Ascending aorta (tissue), 2 donors: Measurements from ENCODE around the gene HCK. TPM values are rescaled to one million over a fixed set of nuclear protein-coding genes. Genes with fewer than 3 reads are reported as not detected.

Experiments
- DNase-seq, 2 donors: peaks; one replicate each; pipeline ENCODE4 v3.0.0-alpha.2; 2019; ENCODE audit warnings: low spot score in 2 of 2
- H3K27ac ChIP-seq, 2 donors: fragments of 200-600 bp; sonication (generic); one replicate each; pipeline ENCODE4 v1.5.1; 2016 to 2017; ENCODE audit warnings: mild to moderate bottlenecking in 1 of 2
- H3K27me3 ChIP-seq: fragments of 200-600 bp; sonication (generic); one replicate; pipeline ENCODE4 v1.5.1; 2017
- H3K36me3 ChIP-seq, 2 donors: fragments of 200-600 bp; sonication (generic); one replicate each; pipeline ENCODE4 v1.5.1; 2016
- H3K4me1 ChIP-seq, 2 donors: fragments of 200-600 bp; sonication (generic); one replicate each; pipeline ENCODE4 v1.5.1; 2016 to 2017; ENCODE audit warnings: mild to moderate bottlenecking in 1 of 2
- H3K4me3 ChIP-seq, 2 donors: fragments of 200-600 bp; sonication (generic); one replicate each; pipeline ENCODE4 v1.5.1; 2016 to 2017; ENCODE audit warnings: mild to moderate bottlenecking in 1 of 2
- H3K9me3 ChIP-seq, 2 donors: fragments of 200-600 bp; sonication (generic); one replicate each; pipeline ENCODE4 v1.5.1; 2016
- CTCF ChIP-seq, 3 experiments: fragments of 200-600 bp in 2 of 3; fragments of 450-650 bp in 1 of 3; sonication (generic) in 2 of 3; IDR thresholded peaks; one replicate each; pipeline ENCODE4 v1.5.1; 2016 to 2019; ENCODE audit warnings: antibody characterized with exemption in 3 of 3, mild to moderate bottlenecking in 1 of 3, moderate library complexity in 1 of 3
- intact Hi-C: fragments of 100-400 bp; cut with DNase I; formaldehyde crosslinking; loops from one replicate; pipeline ENCODE4 v1.15.1; 2023
- total RNA-seq: library from RNA; depleted of rRNA; stranded (reverse); fragments of >200 nt; gene quantifications from one replicate; pipeline ENCODE4 v1.1.0, GENCODE V29; 2016

HCK gene
- total RNA-seq, 1 donor from 2014 or later = 16.8 TPM

DNA sequence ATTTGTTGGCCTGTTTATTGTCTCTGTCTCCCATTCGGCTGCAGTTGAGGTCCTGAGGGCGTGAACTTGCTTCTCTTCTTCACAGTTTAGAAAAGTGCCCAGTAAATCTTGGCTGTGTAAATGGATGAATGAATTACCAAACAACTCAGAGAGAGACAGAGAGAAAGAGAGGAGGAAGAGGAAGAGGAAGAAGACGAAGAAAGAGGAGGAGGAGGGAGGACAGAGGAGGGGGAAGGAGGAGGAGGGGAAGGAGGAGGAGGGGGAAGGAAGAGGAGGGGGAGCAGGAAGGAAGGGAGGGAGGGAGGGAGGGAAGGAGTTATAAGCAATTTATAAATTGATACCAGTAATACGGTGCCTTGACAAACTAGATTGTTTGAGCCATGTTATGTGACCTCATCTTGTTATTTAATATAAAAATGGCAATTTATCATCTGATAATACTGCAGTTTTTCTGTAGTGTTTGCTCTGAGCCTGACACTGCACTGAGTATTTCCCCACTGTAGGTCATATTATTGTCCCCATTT lies 18.7 kb downstream of the HCK start:
- Histone ChIP-seq H3K27me3 (no peaks in the 10 kb centered on the region), H3K4me1 (no peaks in the 10 kb centered on the region), H3K4me3 (no peak overlapping the region), H3K36me3 (no peaks in the 10 kb centered on the region), H3K27ac (no peak overlapping the region), H3K9me3 (no peaks in the 10 kb centered on the region)
- intact Hi-C loops = no loop called here
- no peak for DNase-seq
- no peak for TF ChIP-seq CTCF (IDR thresholded peaks at IDR 0.05)

- Histone ChIP-seq H3K4me1 (no peaks in the 10 kb centered on the region), H3K4me3 (no peak overlapping the region), H3K36me3 (no peaks in the 10 kb centered on the region), H3K27ac (no peak overlapping the region), H3K27me3 (no peaks in the 10 kb centered on the region), H3K9me3 (no peaks in the 10 kb centered on the region)
- no peak for DNase-seq
- intact Hi-C loops = no loop called here
- TF ChIP-seq CTCF (IDR thresholded peaks at IDR 0.05) = no peak
Measured at GRCh38 chr20:32071395-32072167, 19.5 kb downstream of the HCK start.

DNA sequence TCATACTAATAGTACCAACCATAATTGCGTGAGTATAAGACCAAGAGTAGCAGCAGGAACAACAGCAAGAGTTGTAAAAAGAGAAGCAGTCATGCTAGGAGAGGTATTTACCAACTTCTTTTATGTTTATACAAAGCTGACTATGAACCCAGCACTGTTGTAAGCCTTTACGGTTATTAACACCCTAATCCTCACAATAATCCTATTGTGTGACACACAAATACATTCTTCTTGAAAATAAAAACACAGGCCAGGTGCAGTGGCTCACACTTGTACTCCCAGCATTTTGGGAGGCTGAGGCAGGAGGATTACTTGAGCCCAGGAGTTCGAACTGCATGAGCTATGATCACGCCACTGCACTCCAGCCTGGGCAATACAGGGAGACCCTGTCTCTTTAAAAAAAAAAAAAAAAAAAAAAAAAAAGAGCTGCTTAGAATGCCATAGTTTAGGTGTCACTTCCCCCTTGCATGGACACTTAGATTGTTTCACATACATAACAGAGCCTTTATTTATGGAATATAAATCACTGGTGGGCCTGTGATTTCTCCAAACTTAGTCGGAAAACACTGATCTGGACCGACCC lies 20.2 kb downstream of the HCK start:
- Histone ChIP-seq H3K36me3 (no peaks in the 10 kb centered on the region), H3K27me3 (no peaks in the 10 kb centered on the region), H3K9me3 (no peaks in the 10 kb centered on the region), H3K4me3 (no peak overlapping the region), H3K4me1 (no peaks in the 10 kb centered on the region), H3K27ac (no peak overlapping the region)
- intact Hi-C loops = no loop called here
- no peak for DNase-seq
- TF ChIP-seq CTCF (IDR thresholded peaks at IDR 0.05) = no peak

DNA sequence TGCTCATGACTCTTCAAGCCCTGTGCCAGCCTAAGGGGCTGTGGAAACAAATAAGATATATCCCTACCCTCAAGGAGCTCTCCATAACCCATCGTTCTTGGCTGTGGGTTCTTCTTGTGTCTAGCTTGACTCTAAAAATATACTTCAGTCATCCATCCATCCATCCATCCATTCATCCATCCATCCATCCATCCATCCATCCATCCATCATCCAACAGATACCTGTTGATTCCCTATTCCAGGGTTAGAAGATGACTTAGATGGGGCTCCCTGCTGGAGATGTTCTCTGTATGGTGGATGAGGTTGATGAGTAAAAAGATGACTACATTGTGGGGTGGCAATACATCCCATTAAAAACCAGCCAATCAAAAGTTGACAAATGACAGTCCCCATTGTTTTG lies 23.5 kb downstream of the HCK start:
- Histone ChIP-seq H3K9me3 (no peaks in the 10 kb centered on the region), H3K27ac (no peak overlapping the region), H3K4me1 (no peaks in the 10 kb centered on the region), H3K36me3 (no peaks in the 10 kb centered on the region), H3K27me3 (no peaks in the 10 kb centered on the region), H3K4me3 (no peak overlapping the region)
- intact Hi-C loops = no loop called here
- TF ChIP-seq CTCF (IDR thresholded peaks at IDR 0.05) = no peak
- no peak for DNase-seq

DNA sequence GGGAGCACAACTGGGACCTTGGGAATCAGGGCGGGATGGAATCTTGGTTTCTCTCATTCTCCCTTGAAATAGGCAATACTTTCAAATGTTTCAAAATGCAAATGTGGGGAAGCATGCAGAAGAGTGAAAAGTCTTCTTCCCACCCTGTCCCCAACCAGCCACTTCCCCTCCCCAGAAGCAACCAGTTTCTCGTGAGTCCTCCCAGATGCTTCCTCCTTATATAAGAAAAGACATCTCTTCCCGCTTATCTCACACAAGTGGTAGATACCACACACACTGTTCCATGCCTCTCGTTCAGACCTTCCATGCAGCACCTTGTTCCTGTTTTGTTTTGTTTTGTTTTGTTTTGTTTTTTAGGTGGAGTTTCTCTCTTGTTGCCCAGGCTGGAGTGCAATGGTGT lies 25.1 kb downstream of the HCK start:
- no peak overlapping the region for H3K4me3 ChIP-seq
- intact Hi-C loops = no loop called here
- no peak for TF ChIP-seq CTCF (IDR thresholded peaks at IDR 0.05)
- H3K27me3 ChIP-seq = no peaks in the 10 kb centered on the region
- no peaks in the 10 kb centered on the region for H3K36me3 ChIP-seq
- DNase-seq = no peak
- no peak overlapping the region for H3K27ac ChIP-seq
- H3K9me3 ChIP-seq = no peaks in the 10 kb centered on the region
- H3K4me1 ChIP-seq = no peaks in the 10 kb centered on the region
